Mesenteric fat pad (tissue), 1 donor: ENCODE results near the gene ADPGK. TPM values are rescaled to one million over a fixed set of nuclear protein-coding genes. Genes with fewer than 3 reads are reported as not detected.

Experiments
- total RNA-seq: library from RNA; stranded (reverse); fragmentation: NEBNext Ultra II Directional; extraction: Animal tissue kit (Norgen Biotek cat#: 25700); gene quantifications from one replicate; pipeline ENCODE4 v1.2.1, GENCODE V29; 2021
- donor health status: DM: yes; HTN: yes; CAD: no.

Gene ADPGK
- total RNA-seq, 1 donor from 2014 or later = 55.5 TPM

Other genes starting within 250 kb of the ADPGK start
- not detected for gene GOLGA6B, start 129.1 kb downstream of the ADPGK start, total RNA-seq
- not detected for gene HIGD2B, start 97.6 kb downstream of the ADPGK start, total RNA-seq
- 10.2 TPM for gene BBS4, start 97.6 kb downstream of the ADPGK start, total RNA-seq